ENCODE results near the gene MPRIP.

MPRIP gene

DNA sequence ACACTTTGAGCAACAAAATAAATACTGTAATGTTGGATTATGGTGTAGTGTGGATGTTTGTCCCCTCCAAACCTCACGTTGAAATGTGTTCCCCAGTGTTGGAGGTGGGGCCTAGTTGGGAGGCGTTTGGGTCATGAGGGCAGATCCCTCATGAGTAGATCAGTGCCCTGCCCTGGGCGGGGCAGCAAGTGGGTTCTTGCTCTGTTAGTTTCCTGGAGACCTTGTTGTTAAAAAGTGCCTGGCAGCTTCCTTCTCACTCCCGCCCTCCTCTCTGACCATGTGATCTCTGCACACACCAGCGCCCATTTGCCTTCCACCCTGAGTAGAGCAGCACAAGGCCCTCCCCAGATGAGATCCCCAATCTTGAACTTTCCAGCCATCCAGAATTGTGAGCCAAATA, 67.7 kb downstream of the MPRIP start:
- no peak for DNase-seq (ENCODE audit: low read depth)

- no peak for DNase-seq (ENCODE audit: low read depth)
These were observed 68.3 kb downstream of the MPRIP start for GRCh38 chr17:17110520-17110919.

- no peak for DNase-seq (ENCODE audit: low read depth)
These were observed 69.4 kb downstream of the MPRIP start for GRCh38 chr17:17111401-17112393.

GRCh38 chr17:17112628-17113200, 70.5 kb downstream of the MPRIP start:
- DNase-seq (ENCODE audit: low read depth): no peak

DNA sequence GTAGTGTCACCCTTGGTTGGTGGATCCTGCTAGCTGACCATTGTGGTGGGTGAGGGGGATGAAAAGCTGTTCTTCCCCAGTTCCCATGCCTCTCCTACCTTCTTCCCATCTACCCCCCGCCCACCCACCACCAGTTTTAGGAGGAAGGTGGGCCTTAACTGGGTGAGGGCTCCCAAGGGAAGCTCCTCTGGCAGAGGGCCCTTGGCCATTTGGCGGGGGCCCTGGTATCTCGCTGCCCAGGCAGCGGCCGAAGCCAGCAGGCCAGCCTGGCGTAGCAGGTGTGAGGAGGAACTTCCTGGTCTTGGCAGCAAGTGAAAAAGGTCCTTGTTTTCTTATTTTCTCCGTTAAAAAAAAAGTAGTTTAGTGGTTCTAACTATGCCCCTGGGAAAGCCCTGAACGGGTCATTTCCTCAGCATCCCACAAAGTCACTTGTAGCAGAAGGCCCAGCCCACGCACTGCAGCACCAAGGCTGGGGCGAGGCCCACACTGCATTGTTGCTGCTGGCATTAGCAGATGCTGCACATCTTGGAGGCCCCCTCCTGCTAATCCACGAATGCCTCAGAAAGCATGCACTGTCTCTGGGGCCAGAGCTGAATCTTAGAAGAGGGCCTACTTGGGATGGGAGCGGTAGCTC, 72.5 kb downstream of the MPRIP start:
- no peak for DNase-seq (ENCODE audit: low read depth)

GRCh38 chr17:17115620-17116019, 73.4 kb downstream of the MPRIP start:
- DNase-seq (ENCODE audit: low read depth): no peak

GRCh38 chr17:17116406-17116805, 74.1 kb downstream of the MPRIP start:
- DNase-seq (ENCODE audit: low read depth): no peak

DNA sequence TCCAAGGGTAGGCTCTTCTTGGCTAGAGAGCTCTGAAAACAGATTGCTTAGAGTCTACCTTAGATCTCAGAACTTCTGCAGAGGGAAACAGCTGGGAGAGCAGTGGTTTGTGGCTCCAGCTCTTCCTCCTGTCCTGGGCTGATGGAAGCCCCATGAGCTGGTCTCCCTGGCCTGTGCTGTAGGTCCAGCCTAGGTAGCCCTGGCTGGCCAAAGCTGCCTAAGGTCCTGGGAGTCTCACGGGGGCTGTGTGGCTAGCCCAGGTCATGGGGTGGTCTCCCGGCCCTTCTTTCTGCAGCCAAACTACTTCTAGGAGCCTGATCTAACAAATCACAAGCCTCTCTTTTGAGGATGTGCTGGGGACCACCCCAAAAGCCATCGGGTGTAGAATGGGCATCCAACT, 75.7 kb downstream of the MPRIP start:
- no peak for DNase-seq (ENCODE audit: low read depth)

DNA sequence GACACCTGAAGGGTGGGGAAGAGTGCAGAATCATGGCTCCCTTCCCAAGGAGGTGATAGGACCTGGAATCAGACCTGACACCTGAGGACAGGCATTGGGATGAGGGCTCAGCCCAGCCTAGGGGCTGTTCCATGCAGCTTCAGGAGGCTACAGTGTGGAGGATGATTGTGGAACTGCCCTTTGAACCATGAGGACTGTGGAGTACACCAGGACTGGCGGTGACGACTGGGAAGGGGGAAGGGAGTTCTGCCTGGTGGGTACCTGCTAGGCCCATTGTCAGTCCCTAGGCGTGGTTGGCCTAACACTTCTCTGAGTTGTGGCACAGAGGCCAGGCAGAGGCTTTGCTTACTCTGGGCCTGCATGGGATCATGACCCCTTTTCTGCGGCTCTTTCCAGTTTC, 76.1 kb downstream of the MPRIP start:
- DNase-seq (ENCODE audit: low read depth): no peak

DNA sequence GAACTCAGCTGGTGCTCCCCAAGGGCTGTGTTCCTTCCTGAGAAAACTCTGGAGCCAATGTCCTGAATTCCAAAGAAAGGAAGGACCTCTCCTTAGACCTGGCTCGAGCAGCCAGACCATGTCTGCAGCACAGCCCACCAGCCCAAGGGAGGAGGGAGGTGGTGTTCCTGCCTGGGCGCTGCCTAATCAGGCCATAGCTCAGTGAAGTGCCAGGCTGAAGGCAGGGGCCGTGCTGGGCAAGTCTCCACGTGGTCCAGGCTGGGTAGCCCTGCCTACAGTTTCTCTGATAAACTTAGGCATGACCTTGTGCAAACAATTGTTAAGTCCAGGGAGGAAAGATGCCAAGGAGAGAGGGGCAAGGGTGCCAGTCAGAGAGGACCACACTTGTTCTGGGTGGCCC, 76.8 kb downstream of the MPRIP start:
- DNase-seq (ENCODE audit: low read depth): no peak

- no peak for DNase-seq (ENCODE audit: low read depth)
These were observed 77.3 kb downstream of the MPRIP start for GRCh38 chr17:17119533-17119932.

DNA sequence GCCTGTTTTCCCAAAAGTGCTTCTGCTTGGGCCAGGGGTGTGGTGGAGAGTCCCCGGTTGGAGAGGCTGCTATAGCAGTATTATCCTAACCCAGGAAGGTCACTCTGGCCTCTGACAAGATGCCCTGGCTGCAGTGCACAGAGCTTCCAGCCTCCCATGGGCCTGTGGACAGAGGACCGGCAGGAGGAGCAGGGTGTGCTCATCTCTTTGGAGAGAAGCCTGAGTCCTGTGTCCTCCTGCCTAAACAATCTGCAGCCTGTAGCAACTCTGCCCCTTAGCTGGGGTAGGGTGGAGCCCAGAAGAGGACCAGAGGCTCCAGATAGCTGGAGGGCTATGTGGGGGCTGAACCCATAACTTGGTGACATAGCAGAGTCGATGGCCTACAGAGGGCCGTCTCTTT, 78.0 kb downstream of the MPRIP start:
- no peak for DNase-seq (ENCODE audit: low read depth)

DNA sequence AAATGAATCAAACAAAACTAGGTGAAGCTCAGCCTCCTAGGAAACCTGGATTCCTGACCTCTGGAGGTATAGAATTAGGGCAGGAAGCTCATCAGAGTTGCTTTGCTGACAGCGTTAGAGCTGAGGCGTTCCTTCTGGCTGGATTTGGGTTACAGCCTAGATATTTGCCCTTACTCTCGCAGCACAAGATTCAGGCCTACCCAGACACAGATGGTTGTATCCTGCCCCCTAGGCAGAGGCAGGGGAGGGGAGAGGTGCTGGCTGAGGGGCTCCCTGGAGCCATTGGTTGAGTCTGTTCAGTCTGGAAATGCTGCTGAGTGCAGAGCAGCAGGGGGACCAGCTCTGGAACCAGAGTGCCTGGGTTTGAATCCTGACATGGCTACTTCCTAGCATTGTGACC, 78.4 kb downstream of the MPRIP start:
- DNase-seq (ENCODE audit: low read depth): no peak

GRCh38 chr17:17121162-17121561, 78.9 kb downstream of the MPRIP start:
- no peak for DNase-seq (ENCODE audit: low read depth)

- no peak for DNase-seq (ENCODE audit: low read depth)
These were observed 80.7 kb downstream of the MPRIP start for GRCh38 chr17:17122781-17123483.

GRCh38 chr17:17124341-17124740, 82.1 kb downstream of the MPRIP start:
- DNase-seq (ENCODE audit: low read depth): no peak

- DNase-seq (ENCODE audit: low read depth): no peak
These were observed 83.2 kb downstream of the MPRIP start for GRCh38 chr17:17125136-17126084.

- DNase-seq (ENCODE audit: low read depth): no peak
These were observed 84.2 kb downstream of the MPRIP start for GRCh38 chr17:17126131-17127110.

GRCh38 chr17:17127156-17127555, 84.9 kb downstream of the MPRIP start:
- no peak for DNase-seq (ENCODE audit: low read depth)

- DNase-seq (ENCODE audit: low read depth): no peak
These were observed 85.6 kb downstream of the MPRIP start for GRCh38 chr17:17127730-17128291.
